Suprapubic skin (tissue), 4 donors: ENCODE results near the gene MALRD1.

Experiments used
- EP300 ChIP-seq: sonication (generic); formaldehyde crosslinking; IDR thresholded peaks from one replicate; pipeline ENCODE4 v1.6.1; 2017; ENCODE audit warnings: antibody characterized with exemption
- POLR2A ChIP-seq, 2 donors: fragments of 450-650 bp; IDR thresholded peaks; one replicate each; pipeline ENCODE4 v1.6.1; 2017; ENCODE audit warnings: antibody characterized with exemption in 2 of 2, mild to moderate bottlenecking in 2 of 2, moderate library complexity in 2 of 2
- POLR2AphosphoS5 ChIP-seq, 3 donors: sonication (generic); formaldehyde crosslinking; IDR thresholded peaks; one replicate each; pipeline ENCODE4 v1.6.1; 2017; ENCODE audit warnings: antibody characterized with exemption in 3 of 3
- TF ChIP-seq, protein P1 (sequence below), 2 donors: fragments of 200-600 bp in 1 of 2; fragments of 450-650 bp in 1 of 2; sonication (generic) in 1 of 2; IDR thresholded peaks; one replicate each; pipeline ENCODE4 v1.5.1; 2016 to 2019; ENCODE audit warnings: antibody characterized with exemption in 2 of 2, mild to moderate bottlenecking in 1 of 2, moderate library complexity in 1 of 2

DNA sequence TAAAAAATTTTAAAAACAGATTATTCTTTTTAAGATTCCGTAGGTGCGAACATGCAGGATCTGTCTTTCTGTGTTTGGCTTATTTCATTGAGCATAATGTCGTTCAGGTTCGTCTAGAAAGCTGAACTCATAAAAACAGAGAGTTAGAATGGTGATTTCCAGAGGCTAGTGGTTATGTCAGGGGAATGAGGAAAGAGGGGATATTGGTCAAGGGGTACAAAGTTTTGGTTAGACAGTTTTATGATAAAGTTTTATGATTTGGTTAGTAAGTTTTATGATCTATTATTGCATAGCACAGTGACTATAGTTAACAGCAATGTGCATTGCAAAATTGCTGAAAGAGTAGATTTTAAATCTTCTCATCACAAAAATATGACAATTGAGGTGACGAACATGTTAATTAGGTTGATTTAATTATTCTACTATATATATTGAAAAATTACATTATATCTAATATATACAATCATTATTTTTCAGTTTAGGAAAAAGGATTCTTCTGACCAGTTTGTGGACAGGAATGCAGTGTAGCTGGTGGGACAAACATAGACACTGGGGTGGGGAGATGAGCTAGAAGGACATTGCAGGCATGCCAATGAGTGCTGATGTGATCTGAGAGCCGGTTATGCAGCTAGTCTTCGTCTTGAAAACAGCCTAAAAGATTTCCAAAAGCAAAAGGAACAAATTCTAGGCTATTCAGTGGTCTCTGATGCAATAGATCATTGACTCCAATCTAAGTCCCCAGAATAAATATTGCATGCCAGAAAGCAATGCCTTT, 31.3 kb upstream of the MALRD1 start:
- TF ChIP-seq, protein P1, sequence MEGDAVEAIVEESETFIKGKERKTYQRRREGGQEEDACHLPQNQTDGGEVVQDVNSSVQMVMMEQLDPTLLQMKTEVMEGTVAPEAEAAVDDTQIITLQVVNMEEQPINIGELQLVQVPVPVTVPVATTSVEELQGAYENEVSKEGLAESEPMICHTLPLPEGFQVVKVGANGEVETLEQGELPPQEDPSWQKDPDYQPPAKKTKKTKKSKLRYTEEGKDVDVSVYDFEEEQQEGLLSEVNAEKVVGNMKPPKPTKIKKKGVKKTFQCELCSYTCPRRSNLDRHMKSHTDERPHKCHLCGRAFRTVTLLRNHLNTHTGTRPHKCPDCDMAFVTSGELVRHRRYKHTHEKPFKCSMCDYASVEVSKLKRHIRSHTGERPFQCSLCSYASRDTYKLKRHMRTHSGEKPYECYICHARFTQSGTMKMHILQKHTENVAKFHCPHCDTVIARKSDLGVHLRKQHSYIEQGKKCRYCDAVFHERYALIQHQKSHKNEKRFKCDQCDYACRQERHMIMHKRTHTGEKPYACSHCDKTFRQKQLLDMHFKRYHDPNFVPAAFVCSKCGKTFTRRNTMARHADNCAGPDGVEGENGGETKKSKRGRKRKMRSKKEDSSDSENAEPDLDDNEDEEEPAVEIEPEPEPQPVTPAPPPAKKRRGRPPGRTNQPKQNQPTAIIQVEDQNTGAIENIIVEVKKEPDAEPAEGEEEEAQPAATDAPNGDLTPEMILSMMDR (IDR thresholded peaks at IDR 0.05), result no peak
- no peak for TF ChIP-seq POLR2AphosphoS5 (IDR thresholded peaks at IDR 0.05)
- TF ChIP-seq EP300, result no peak
- TF ChIP-seq POLR2A (IDR thresholded peaks at IDR 0.05), result no peak
